ENCODE results near the gene DNASE1L1. TPM values are rescaled to one million over a fixed set of nuclear protein-coding genes. Genes with fewer than 3 reads are reported as not detected.

The DNASE1L1 gene
- total RNA-seq, 1 experiment from 2014 or later, result 29.8 TPM

GRCh38 chrX:154441984-154442707 lies 33.1 kb upstream of the DNASE1L1 start:
- Histone ChIP-seq H2AFZ (ENCODE audit: low read length) (no peak overlapping the region), H3K4me3 (ENCODE audit: low read length) (no peak overlapping the region), H3F3A (ENCODE audit: low read length, unreplicated experiment) (no peaks in the 10 kb centered on the region), H3K79me2 (ENCODE audit: low read length) (peaks cover 54% of the 10 kb centered on the region), H4K20me1 (ENCODE audit: low read length) (peaks cover 11% of the 10 kb centered on the region), H3K4me2 (ENCODE audit: low read length) (no peak overlapping the region), H3K9me3 (ENCODE audit: low read length) (no peaks in the 10 kb centered on the region), H3K36me3 (ENCODE audit: low read depth, low read length) (peaks cover 4% of the 10 kb centered on the region; the same call in 1 of the 2 replicates), H3K27me3 (ENCODE audit: low read length) (no peaks in the 10 kb centered on the region), H3K9me2 (replicated peaks; ENCODE audit: low read length) (no peaks in the 10 kb centered on the region), H3K4me1 (ENCODE audit: insufficient read depth, low read length) (peaks cover 35% of the 10 kb centered on the region), H3K9ac (ENCODE audit: low read length) (no peak overlapping the region), H3K27ac (ENCODE audit: low read length) (no peak overlapping the region)
- DNase-seq, result peak; percentile 74
- ChIA-PET CTCF (no interaction called here), POLR2A (ENCODE audit: unreplicated experiment) (no interaction called here)
- intact Hi-C loops (cut with micrococcal nuclease), result loop anchor here (5.0 kb wide), 1 partner anchor 35 kb away; the partner anchor contains the start of gene LAGE3
- ATAC-seq, result no peak; the same call in 1 of the 2 replicates
- TF ChIP-seq EZH2phosphoT487 (IDR thresholded peaks at IDR 0.05; ENCODE audit: borderline replicate concordance, low read length) (no peak), EZH2 (IDR thresholded peaks at IDR 0.05; ENCODE audit: low read length, unreplicated experiment) (no peak), CTCF (conservative IDR thresholded peaks at IDR 0.05; ENCODE audit: low read depth, low read length) (no peak)
- TSS peak; percentile 28 for BruUV-seq (replicated peaks)

- intact Hi-C loops (cut with micrococcal nuclease), result loop anchor here (5.0 kb wide), 1 partner anchor 36 kb away; the partner anchor contains the start of gene LAGE3
- ATAC-seq, result no peak
- BruUV-seq (replicated peaks), result no TSS peak
Measured at GRCh38 chrX:154441564-154441963, 32.5 kb upstream of the DNASE1L1 start.

More at GRCh38 chrX:154441564-154441963, 32.5 kb upstream of the DNASE1L1 start:
- H3K9ac ChIP-seq (ENCODE audit: low read length), result no peak overlapping the region
- H3F3A ChIP-seq (ENCODE audit: low read length, unreplicated experiment), result no peaks in the 10 kb centered on the region
- peaks cover 11% of the 10 kb centered on the region for H4K20me1 ChIP-seq (ENCODE audit: low read length)
- H3K27me3 ChIP-seq (ENCODE audit: low read length), result no peaks in the 10 kb centered on the region
- no peak overlapping the region for H3K4me3 ChIP-seq (ENCODE audit: low read length)
- ChIA-PET CTCF (no interaction called here), POLR2A (ENCODE audit: unreplicated experiment) (no interaction called here)
- no peak overlapping the region for H3K27ac ChIP-seq (ENCODE audit: low read length)
- TF ChIP-seq CTCF (conservative IDR thresholded peaks at IDR 0.05; ENCODE audit: low read depth, low read length) (no peak), EZH2 (IDR thresholded peaks at IDR 0.05; ENCODE audit: low read length, unreplicated experiment) (no peak)
- no peak overlapping the region for H2AFZ ChIP-seq (ENCODE audit: low read length)
- H3K4me1 ChIP-seq (ENCODE audit: insufficient read depth, low read length), result peaks cover 35% of the 10 kb centered on the region
- H3K4me2 ChIP-seq (ENCODE audit: low read length), result no peak overlapping the region
- no peak for DNase-seq
- peaks cover 56% of the 10 kb centered on the region for H3K79me2 ChIP-seq (ENCODE audit: low read length)
- H3K9me2 ChIP-seq (replicated peaks; ENCODE audit: low read length), result no peaks in the 10 kb centered on the region
- H3K36me3 ChIP-seq (ENCODE audit: low read depth, low read length), result peaks cover 4% of the 10 kb centered on the region; the same call in 1 of the 2 replicates
- no peaks in the 10 kb centered on the region for H3K9me3 ChIP-seq (ENCODE audit: low read length)
